HG03039 (cell line): ENCODE measurements around the gene MSI2.

Experiments used
- ATAC-seq: cut with Tn5 transposase; IDR thresholded peaks from one replicate; pipeline ENCODE4 v1.9.1; 2021; ENCODE audit warnings: mild to moderate bottlenecking, moderate library complexity; ENCODE audit not compliant: unreplicated experiment

Gene MSI2

GRCh38 chr17:57682701-57683100 is 426.4 kb downstream of the MSI2 start:
- ATAC-seq = no peak

DNA sequence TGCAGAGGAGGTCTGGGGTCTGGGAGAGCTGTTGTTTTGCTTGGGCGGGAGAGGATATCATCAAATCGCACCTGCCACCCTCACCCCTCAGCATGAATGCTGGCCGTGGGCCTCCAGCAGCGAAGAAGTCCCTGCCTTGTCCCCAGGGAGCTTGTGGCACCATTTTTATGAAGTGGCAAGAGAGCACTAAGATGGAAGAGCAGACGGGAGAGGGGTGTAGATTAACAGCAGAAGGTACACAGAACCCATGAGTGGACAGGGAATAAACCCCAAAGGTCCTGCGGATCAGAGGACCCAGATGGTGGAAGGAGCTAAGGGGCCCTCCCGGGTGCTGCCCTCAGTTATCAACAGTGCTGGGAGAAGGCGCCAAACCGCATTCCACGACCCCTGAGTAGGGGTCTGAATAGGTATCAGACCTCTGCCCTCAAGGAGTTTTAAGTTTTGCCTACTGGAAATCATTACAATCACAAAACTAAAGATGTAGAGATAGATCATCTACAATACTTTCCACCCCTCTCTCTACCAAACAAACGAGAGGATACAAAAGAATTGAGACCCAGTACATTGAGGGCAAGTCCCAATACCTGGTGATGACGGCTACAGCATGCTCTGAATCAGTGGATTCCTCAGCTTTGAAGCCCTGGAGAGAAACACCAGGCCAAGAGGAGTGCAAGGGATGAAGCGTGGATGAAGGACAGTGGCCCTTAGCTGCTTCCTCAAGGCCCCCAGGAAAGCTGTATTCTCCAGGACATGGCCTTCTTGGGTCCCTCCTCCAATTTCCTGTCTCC is 428.6 kb downstream of the MSI2 start:
- no peak for ATAC-seq

DNA sequence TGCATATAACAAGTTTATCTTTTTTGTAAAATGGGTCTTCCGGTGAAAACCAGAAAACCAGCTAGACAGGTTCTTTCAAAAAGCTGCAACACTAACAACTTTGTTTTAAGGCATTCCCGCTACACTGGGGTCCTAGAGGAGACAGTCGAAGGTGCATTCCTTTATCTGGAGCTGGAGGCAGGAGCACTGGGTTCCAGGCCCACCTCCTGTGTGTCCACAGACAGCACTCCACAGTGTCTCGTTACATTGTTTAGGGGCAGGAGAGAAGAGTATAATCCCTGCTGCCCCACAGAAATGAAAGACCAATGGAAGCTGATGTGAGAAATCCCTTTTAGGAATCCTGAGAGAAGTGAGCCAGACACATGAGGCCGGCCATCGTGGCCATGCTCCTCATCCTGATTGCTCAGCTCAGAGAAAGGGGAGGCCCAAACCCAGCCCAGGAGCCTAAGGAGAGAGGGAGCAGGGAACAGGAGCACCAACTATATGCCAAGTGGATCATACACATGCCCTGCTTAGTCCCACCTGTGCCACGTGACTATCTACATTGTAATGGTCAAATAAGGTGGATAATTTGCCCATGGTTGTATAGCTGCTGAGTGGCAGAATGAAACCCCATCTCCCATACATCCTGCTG is 429.3 kb downstream of the MSI2 start:
- no peak for ATAC-seq

GRCh38 chr17:57687642-57688041 is 431.3 kb downstream of the MSI2 start:
- no peak for ATAC-seq

DNA sequence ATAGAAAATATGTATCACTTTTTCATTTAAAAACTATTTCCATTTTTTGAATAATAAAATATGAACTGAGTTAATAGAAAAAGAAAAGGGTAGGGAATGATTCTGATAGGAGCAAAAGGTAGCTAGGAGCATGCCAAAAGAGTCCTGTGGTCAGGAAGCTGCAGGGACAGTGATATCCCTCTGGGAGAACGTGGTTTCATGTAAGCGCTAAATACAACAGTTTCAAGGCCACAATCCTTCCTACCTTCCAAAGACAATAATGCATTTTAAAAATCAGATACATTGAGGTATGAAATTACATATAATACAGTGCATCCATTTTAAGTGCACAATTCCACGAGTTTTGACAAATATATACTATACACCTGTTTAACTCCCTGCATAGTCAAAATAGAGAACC is 432.9 kb downstream of the MSI2 start:
- no peak for ATAC-seq

DNA sequence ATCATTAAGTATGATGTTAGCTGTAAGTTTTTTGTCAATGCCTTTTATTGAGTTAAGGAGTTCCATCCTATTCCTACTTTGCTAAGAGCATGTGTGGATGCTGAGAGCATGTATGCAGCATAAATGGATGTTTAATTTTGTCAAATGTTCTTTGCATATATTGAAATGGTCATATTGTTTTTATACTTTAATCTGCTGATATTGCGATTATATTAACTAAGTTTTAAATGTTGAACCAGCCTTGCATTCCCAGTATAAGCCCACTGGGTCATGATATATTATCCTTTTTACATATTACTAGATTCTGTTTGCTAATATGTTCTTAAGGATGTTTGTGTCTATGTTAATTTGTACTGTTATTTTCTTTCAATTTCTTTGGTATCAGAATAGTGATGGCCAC is 435.6 kb downstream of the MSI2 start:
- ATAC-seq = no peak

GRCh38 chr17:57692770-57693169 is 436.4 kb downstream of the MSI2 start:
- ATAC-seq = no peak

DNA sequence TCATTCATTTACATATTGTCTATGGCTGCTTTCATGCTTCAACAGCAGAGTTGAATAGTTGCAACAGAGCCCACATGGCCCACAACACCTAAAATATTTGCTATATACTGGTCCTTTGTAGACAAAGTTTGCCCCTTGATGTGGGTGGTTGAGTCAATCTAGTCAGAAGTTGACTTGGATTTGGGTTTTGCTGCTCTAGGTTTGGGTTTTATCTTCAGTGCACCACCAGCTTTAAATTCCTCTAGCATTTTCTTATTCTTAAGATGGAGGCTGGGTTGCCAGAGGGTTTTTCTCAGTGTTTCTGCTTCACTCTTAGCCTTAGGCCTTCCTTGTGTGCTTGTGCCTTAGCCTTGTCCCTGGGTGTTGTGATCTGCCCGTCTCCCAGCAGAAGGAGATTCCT is 437.7 kb downstream of the MSI2 start:
- ATAC-seq = no peak

- no peak for ATAC-seq
Observed at GRCh38 chr17:57696050-57696449, 439.7 kb downstream of the MSI2 start.

- no peak for ATAC-seq
Observed at GRCh38 chr17:57697197-57697596, 440.9 kb downstream of the MSI2 start.

DNA sequence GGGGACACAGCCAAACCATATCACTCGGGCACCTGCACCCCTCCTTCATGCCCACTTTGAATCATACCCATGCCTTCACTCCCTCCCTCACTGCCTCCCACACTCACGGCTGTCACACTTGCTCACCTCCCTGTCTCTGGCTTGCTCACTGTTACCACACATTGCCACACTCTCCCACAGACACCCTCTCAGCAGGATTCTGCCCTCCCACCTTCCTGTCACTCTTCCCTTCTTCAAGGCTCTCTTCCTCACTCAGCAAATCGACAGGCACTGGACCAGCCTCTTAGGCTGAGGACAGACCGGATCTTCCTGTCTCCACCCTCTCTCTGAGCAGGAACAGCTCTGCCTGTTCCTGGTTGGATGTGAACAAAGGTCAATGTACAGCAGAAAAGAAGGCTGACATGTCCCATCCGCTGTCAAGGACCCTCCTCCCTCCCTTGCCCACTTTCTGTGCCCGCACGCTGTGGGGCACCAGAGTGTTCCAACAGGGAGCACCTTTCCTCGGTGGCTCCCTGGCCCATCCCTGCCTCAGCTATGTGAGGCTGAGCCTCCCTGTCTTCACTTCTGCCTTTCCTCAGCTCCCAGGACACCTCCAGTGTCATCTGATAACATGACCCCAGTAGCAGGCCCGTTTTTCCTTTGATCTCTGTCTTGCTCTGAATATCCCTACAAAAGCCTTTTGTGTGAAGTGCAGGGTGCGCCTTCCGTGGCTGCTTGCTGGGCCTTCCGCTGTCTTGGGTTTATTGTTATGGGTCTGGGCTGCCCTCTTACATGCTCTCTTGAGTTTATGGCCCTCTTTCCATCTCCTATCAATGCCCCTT is 441.8 kb downstream of the MSI2 start:
- ATAC-seq = no peak

- ATAC-seq = no peak
Observed at GRCh38 chr17:57699751-57700219, 443.5 kb downstream of the MSI2 start.

DNA sequence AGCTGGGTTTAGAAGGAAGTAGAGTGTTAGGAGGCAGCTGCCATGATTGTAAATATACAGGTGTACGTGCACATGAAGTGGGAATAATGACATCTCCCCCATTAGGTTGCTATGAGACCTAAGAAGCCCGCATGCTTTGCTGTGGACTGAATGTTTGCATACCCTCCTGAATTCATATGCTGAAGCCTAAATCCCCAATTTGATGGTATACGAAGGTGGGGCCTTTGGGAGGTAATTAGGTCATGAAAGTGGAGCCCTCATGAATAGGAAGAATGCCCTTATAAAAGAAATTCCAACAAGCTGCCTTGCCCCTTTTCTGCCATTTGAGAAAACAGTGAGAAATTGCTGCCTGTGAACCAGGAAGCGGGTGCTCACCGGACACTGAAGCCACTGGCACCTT is 444.8 kb downstream of the MSI2 start:
- ATAC-seq = no peak

DNA sequence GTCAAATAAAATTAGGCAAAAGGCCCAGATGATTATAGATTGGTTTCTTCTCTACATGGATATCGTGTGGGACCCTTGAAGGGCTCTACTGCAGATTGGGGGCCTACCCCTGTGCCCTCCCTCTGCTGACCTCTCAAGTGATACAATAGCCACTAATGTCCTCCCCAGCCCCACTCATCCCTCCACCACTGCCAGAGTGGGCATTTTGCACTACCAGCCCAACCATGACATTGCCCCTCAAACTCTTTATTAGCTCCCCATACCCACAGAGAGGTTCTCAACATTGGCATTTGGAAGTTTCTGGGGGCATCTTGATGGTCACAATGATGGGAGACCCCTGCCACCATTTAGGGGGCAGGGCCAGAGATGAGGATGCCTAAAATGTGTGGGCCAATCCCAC is 446.9 kb downstream of the MSI2 start:
- no peak for ATAC-seq

DNA sequence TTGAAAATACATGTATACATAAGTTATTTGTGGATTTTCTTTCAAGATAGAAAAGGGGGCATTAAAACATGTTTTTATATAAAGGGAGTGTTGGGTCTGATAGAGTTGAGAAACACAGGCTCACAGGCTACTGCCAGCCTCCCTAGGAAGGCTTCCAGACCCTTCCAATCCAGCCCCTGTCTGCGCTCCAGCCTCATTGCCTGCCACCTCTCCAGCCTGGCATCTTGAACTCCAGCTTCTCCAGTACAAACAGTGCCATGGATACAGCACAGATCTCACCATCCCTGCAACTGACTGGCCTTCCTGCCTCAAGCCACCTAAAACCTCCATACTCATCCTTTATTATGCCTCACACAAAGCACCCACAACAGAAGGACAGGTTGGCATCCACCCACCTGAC is 448.1 kb downstream of the MSI2 start:
- no peak for ATAC-seq

DNA sequence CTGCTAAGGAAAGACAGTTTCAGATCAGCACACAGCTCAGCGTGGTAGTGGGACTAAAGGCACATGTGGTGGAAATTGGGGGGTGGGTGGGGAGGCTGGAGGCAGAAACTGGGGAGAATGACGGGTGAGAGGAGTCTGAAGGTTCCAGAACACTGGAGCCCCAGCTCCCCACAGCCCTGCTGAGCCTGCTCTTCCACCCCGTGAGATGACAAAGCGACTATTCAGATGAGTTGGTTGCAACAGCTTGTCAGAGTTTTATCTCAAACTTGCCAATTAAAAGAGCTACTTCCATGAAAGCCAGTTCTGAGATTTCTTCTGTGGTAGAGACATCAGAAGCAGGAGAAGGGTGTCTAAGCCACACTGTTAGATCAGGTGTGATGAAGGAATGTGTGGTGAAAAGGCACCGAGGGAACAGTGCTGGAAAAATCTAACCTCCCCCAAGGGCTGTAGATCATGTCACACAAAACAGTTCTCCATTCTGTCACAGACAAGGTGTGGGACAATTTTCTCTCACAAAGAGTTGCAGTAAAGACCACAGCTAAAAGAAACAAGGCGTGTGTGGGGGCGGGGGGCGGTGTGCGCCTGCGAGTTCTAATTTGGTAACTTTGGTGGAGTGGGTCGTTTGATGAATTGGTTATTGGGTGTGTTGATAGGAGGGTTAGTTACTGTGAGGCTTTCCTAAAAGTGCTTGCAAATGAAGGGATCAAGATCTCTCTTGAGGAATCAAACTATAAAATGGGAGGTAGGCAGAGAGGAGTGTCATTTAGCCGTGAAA is 449.8 kb downstream of the MSI2 start:
- no peak for ATAC-seq

- ATAC-seq = no peak
Observed at GRCh38 chr17:57706761-57707160, 450.4 kb downstream of the MSI2 start.

GRCh38 chr17:57707892-57708291 is 451.6 kb downstream of the MSI2 start:
- no peak for ATAC-seq

DNA sequence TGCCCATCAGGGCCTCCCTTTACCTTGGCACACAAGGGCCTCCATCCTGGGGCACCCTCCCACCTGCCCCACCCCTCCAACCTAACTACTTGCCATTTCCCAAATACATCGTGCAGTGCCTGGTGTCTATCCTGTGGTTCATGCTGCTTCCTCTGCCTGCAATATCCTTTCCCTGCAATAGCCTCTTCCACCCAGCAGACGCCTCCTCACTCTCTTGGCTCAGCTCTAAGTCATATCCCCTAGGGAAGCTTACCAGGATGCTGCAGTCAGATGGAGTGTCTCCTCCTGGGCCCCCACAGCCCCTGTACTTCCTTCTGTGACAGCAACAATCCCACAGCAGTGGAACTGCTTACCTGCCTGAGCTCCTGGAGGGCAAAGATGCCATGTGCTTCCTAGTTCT is 452.1 kb downstream of the MSI2 start:
- ATAC-seq = no peak

DNA sequence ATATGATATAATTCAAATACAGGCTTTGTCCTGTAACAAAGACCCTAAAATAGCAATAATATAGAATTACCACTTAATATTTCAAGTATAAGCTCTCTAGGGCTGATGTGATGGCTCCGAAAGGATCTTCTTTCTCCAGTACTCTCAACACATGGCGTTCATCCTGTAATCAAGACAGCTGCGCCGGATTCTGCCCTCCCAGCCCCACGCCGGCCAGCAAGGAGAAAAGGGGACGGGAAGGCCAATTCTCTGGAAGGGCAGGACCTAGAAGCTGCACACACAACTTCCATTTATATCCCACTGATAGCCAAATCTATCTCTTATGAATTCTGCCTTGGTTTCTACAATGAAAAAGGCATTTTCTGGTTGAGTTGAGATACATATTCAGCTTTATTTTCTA is 456.8 kb downstream of the MSI2 start:
- ATAC-seq = no peak

DNA sequence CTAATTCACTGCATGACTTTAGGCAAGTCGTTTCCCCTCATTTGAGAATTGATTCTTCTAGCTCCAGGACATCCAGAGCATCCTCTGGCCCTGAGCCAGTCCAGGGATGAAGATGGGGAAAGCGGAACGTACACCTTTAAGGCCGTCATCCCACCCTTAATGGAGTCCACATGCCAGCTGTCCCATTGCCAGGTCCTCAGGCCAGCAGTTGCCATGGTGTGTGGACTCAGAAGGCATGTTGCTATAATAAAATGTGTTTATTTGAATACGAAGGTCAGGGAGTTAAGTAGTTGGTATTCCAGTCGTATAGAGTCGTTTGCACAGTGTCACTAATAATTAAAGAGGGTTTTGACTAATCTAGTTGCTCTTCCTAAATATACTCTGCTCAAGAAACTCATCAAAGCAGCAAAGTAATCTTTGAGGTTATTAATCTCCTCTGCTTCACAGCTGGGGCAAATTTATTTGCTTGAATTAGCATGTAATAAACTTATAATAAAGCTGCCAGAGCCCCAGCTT is 458.4 kb downstream of the MSI2 start:
- ATAC-seq = no peak
